IPS DF 6.9 (cell line): ENCODE data around the gene TMEM190.

Experiments
- DNase-seq: peaks from one replicate; pipeline ENCODE4 v3.0.0-alpha.2; 2013; ENCODE audit warnings: low read depth, low spot score
- H3K27ac ChIP-seq: one replicate; pipeline ENCODE4 v1.5.1; 2013; ENCODE audit warnings: low read length, control low read depth
- H3K27me3 ChIP-seq: 2 replicates; pipeline ENCODE4 v1.6.1; 2013; ENCODE audit warnings: mild to moderate bottlenecking, low read length; ENCODE audit not compliant: control insufficient read depth, insufficient read depth
- H3K36me3 ChIP-seq: 2 replicates; pipeline ENCODE4 v1.6.1; 2013; ENCODE audit warnings: low read length; ENCODE audit not compliant: control insufficient read depth, insufficient read depth
- H3K4me1 ChIP-seq: 2 replicates; pipeline ENCODE4 v1.6.1; 2013; ENCODE audit warnings: low read length; ENCODE audit not compliant: control insufficient read depth, insufficient read depth
- H3K4me3 ChIP-seq: 2 replicates; pipeline ENCODE4 v1.5.1; 2013; ENCODE audit warnings: mild to moderate bottlenecking, low read length
- H3K9me3 ChIP-seq: 2 replicates; pipeline ENCODE4 v1.6.1; 2013; ENCODE audit warnings: low read length, inconsistent platforms; ENCODE audit not compliant: control insufficient read depth, insufficient read depth
- WGBS: extraction: QIAGEN DNeasy Blood & Tissue Kit; methylation state at CpG from one replicate; pipeline ENCODE4 v1.1.7; 2013; ENCODE audit warnings: mixed read lengths, missing lambda C conversion rate; ENCODE audit not compliant: insufficient read length, insufficient coverage; 5-methylcytosine and 5-hydroxymethylcytosine counted together

TMEM190 gene

GRCh38 chr19:55362174-55362989 is 14.2 kb upstream of the TMEM190 start:
- no peak for DNase-seq
- Histone ChIP-seq H3K4me3 (no peak overlapping the region), H3K27me3 (no peaks in the 10 kb centered on the region), H3K9me3 (no peaks in the 10 kb centered on the region), H3K36me3 (no peaks in the 10 kb centered on the region), H3K4me1 (peaks cover 4% of the 10 kb centered on the region; the same call in 1 of the 2 replicates), H3K27ac (no peak overlapping the region)
- WGBS, result no CpG with 5 or more reads among the region's 38 CpGs

DNA sequence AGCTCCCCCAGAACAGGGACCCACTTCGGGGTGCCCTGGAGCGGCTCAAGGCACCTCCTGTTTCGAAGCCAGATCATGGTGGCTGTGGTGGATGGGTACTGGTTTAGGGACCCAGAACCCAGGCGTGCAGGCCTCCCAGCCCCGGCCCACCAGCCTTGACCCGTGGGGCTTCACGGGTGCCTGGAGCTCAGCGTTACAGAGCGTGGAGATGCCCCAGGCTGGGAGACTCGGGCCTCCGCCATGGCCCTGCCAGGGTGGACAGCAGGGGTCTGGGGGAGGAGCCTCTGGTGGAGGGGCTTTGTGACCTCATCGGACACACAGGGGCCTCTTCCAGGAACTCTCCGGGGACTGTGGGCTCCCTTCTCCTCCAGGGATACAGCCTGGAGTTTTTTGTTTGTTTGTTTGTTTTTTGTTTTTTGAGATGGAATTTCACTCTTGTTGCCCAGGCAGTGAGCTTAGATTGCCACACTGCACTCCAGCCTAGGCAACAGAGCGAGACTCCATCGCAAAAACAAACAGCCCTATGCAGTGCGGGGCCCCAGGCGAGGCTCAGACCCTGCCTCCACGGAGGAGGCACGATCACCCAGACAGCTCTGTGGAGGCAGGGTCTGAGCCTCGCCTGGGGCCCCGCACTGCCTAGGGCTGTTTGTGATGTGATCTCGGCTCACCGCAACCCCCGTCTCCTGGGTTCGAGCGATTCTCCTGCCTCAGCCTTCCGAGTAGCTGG is 13.5 kb upstream of the TMEM190 start, which contains the start of gene GARIN5B:
GARIN5B (minus strand) TSS at position 271 of the 727 bp plus-strand sequence; CDS start at position 77, 194 bp downstream.
- no peaks in the 10 kb centered on the region for H3K36me3 ChIP-seq
- 0 out of 2 replicates have a peak, but pooled peaks cover 2% of the 10 kb centered on the region for H3K27me3 ChIP-seq
- H3K9me3 ChIP-seq, result no peaks in the 10 kb centered on the region
- no CpG with 5 or more reads among the region's 27 CpGs for WGBS
- H3K4me1 ChIP-seq, result peaks cover 4% of the 10 kb centered on the region; the same call in 1 of the 2 replicates
- H3K4me3 ChIP-seq, result no peak within 1 kb of the TSS
- no peak within 1 kb of the TSS for H3K27ac ChIP-seq
- no peak for DNase-seq

- Histone ChIP-seq H3K36me3 (no peaks in the 10 kb centered on the region), H3K27me3 (0 out of 2 replicates have a peak, but pooled peaks cover 2% of the 10 kb centered on the region), H3K9me3 (no peaks in the 10 kb centered on the region), H3K27ac (no peak overlapping the region), H3K4me3 (no peak overlapping the region), H3K4me1 (peaks cover 4% of the 10 kb centered on the region; the same call in 1 of the 2 replicates)
- no peak for DNase-seq
- WGBS, result no CpG with 5 or more reads among the region's 8 CpGs
These were observed 11.4 kb upstream of the TMEM190 start for GRCh38 chr19:55365245-55365644.

GRCh38 chr19:55365964-55366363 is 10.7 kb upstream of the TMEM190 start:
- H3K4me1 ChIP-seq, result peaks cover 4% of the 10 kb centered on the region; the same call in 1 of the 2 replicates
- peaks cover 7% of the 10 kb centered on the region; the same call in 1 of the 2 replicates for H3K27me3 ChIP-seq

DNA sequence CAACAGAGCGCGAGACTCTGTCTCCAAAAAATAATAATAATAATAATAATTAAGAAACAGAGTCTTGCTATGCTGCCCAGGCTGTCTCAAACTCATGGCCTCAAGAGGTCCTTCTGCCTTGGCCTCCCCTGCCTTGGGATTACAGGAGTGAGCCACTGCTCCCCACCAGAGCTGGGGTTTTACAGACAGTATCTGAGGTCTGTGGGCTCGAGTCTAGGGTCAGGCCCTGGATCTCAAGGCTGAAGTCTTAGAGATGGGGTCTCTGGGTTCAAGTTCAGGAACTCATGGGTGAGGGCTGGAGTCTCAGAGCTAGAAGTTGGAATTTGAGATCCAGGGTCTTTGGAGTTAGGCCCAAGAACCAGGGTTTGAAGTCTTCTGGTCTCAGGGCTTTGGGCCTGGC is 9.8 kb upstream of the TMEM190 start:
- WGBS, result no CpG with 5 or more reads among the region's 3 CpGs
- Histone ChIP-seq H3K4me3 (no peak overlapping the region), H3K27me3 (peaks cover 10% of the 10 kb centered on the region; the same call in 1 of the 2 replicates), H3K4me1 (peaks cover 4% of the 10 kb centered on the region; the same call in 1 of the 2 replicates), H3K9me3 (no peaks in the 10 kb centered on the region), H3K27ac (no peak overlapping the region), H3K36me3 (no peaks in the 10 kb centered on the region)
- no peak for DNase-seq

More at GRCh38 chr19:55365964-55366363, 10.7 kb upstream of the TMEM190 start:
- Histone ChIP-seq H3K9me3 (no peaks in the 10 kb centered on the region), H3K36me3 (no peaks in the 10 kb centered on the region), H3K27ac (no peak overlapping the region), H3K4me3 (no peak overlapping the region)
- no peak for DNase-seq
- WGBS, result no CpG with 5 or more reads among the region's 19 CpGs

DNA sequence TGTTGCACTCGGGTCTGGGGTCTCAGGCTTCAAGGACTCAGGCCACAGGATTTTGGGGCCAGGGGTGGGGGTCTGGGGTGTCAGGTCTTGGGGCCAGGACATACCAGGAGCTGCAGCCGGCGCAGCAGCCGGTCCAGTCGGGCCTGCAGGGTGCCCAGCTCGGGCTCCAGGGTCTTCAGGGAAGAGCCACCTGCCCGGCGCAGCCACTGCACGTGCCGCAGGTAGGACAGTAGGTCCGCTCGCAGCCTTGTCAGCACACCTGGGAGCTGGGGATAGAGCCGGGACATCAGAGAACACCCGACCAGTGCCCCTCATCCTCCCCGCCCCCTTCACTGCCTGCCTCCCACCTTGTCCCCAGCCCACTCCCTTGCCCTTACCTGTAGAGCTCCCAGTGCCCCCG is 8.5 kb upstream of the TMEM190 start:
- Histone ChIP-seq H3K4me1 (peaks cover 4% of the 10 kb centered on the region), H3K36me3 (no peaks in the 10 kb centered on the region)
- no CpG with 5 or more reads among the region's 16 CpGs for WGBS

GRCh38 chr19:55368701-55369563 is 7.7 kb upstream of the TMEM190 start:
- no CpG with 5 or more reads among the region's 54 CpGs for WGBS
- Histone ChIP-seq H3K4me3 (peak overlapping the region; percentile 32; the same call in 1 of the 2 replicates), H3K9me3 (no peaks in the 10 kb centered on the region), H3K27me3 (peaks cover 14% of the 10 kb centered on the region; the same call in 1 of the 2 replicates), H3K36me3 (no peaks in the 10 kb centered on the region), H3K4me1 (peaks cover 7% of the 10 kb centered on the region), H3K27ac (no peak overlapping the region)
- DNase-seq, result no peak

More for the DNA sequence above, 8.5 kb upstream of the TMEM190 start:
- Histone ChIP-seq H3K4me3 (no peak overlapping the region), H3K27ac (no peak overlapping the region), H3K27me3 (peaks cover 14% of the 10 kb centered on the region; the same call in 1 of the 2 replicates), H3K9me3 (no peaks in the 10 kb centered on the region)
- DNase-seq, result no peak

DNA sequence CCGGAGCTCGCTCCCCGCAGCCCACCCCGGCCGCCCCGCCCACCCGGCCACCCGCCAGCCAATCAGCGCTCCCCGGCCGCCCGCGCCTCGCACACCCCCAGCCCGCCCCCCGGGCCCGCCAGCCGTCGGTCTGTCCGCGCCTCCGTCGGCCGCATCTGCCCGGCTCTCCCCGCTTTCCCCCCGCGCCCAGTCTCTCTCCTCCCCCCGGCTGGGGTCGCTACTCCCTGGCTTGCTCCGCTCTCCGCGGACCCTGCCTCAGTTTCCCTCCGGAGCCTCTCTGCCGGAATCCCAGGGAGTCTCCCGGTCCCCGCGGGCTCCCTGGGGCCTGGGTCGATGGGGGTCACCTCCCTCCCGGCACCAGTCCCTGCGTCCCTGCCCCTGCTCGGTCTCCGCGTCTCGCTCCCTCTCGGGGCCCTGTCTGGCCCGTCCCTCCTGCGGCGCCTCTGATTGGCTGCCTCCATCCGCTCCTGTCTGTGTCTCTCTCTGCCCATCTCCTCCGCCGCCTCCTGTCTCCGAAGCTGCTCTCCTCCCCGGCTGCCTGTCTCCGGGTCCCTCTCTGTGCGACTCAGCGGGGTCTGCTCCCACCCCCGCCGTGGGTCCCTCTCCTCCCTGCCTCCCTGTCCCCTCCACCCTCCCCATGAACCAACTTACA is 6.8 kb upstream of the TMEM190 start:
- H3K9me3 ChIP-seq, result no peaks in the 10 kb centered on the region
- peaks cover 10% of the 10 kb centered on the region for H3K4me1 ChIP-seq
- no CpG with 5 or more reads among the region's 59 CpGs for WGBS
- peak overlapping the region; percentile 46; the same call in 1 of the 2 replicates for H3K4me3 ChIP-seq
- peaks cover 14% of the 10 kb centered on the region; the same call in 1 of the 2 replicates for H3K27me3 ChIP-seq
- H3K36me3 ChIP-seq, result no peaks in the 10 kb centered on the region
- no peak for DNase-seq
- H3K27ac ChIP-seq, result no peak overlapping the region

GRCh38 chr19:55370305-55370988 is 6.2 kb upstream of the TMEM190 start, which contains the start of gene IL11:
IL11 (minus strand) TSS chr19:55370463; CDS start chr19:55370310, 153 bp downstream.
- Histone ChIP-seq H3K27me3 (peaks cover 14% of the 10 kb centered on the region; the same call in 1 of the 2 replicates), H3K4me3 (peak within 1 kb of the TSS; percentile 46; the same call in 1 of the 2 replicates), H3K27ac (no peak within 1 kb of the TSS), H3K9me3 (no peaks in the 10 kb centered on the region), H3K36me3 (no peaks in the 10 kb centered on the region), H3K4me1 (peaks cover 10% of the 10 kb centered on the region)
- DNase-seq, result no peak
- WGBS, result no CpG with 5 or more reads among the region's 32 CpGs
